ENCODE measurements around the gene DEAF1. TPM values are rescaled to one million over a fixed set of nuclear protein-coding genes. Genes with fewer than 3 reads are reported as not detected.
A peak's percentile ranks its signal among the peaks of the same experiment; 100 is the strongest.

The DEAF1 gene
- total and polyA plus RNA-seq, 10 of the 15 experiments (the other 5 are each of a cell fraction or from before 2014, with no cell fraction given) = 0.68 to 51.3 (median 25.9) TPM

- Histone ChIP-seq H4K20me1 (ENCODE audit: control insufficient read depth, insufficient read depth) (no peaks in the 10 kb centered on the region; the same call in 1 of the 2 replicates), H3K79me2 (ENCODE audit: control insufficient read depth, insufficient read depth, low read length) (no peaks in the 10 kb centered on the region), H3K4me3 (no peak overlapping the region), H3K4me1 (ENCODE audit: control insufficient read depth, insufficient read depth, low read length) (peaks cover 6% of the 10 kb centered on the region), H2AFZ (ENCODE audit: control insufficient read depth, low read depth, low read length) (no peak overlapping the region), H3K36me3 (ENCODE audit: control insufficient read depth in 2 of 2, insufficient read depth in 2 of 2, low read length in 1 of 2) (no peaks in the 10 kb centered on the region), H3K9me3 (replicated peaks; ENCODE audit: control insufficient read depth, insufficient read depth, low read length) (no peaks in the 10 kb centered on the region), H3K27ac (ENCODE audit: control insufficient read depth, insufficient read depth) (no peak overlapping the region), H3K9ac (ENCODE audit: control insufficient read depth, insufficient read depth, low read length) (no peak overlapping the region), H3K27me3 (replicated peaks in 1 of 2; ENCODE audit: control insufficient read depth in 2 of 2, insufficient read depth in 2 of 2, low read length in 1 of 2) (no peaks in the 10 kb centered on the region), H3K4me2 (ENCODE audit: control insufficient read depth, insufficient read depth) (no peak overlapping the region)
- peak; percentile 89 for ATAC-seq
- CTCF ChIA-PET = interaction anchor here (0.6 to 8.6 kb wide), 7 partner anchors 13 to 173 kb away, joined by 3 to 127 read pairs (median 3); partner anchors contain the start of genes DEAF1 and TMEM80
- SMC1A ChIA-PET (ENCODE audit: uncharacterized antibody, unreplicated experiment) = interaction anchor here (2.0 to 2.7 kb wide), 2 partner anchors 31 to 173 kb away, joined by 6 to 8 read pairs; no protein-coding TSS in a partner anchor
- POLR2A ChIA-PET = no interaction called here
- FAIRE-seq = peak; percentile 74
- in situ Hi-C loops (cut with MboI) = loop anchor here (10.0 kb wide), 1 partner anchor 63 kb away; no protein-coding TSS in a partner anchor
- RAD21 ChIA-PET (ENCODE audit: unreplicated experiment) = interaction anchor here (1.0 to 2.6 kb wide), 2 partner anchors 68 to 172 kb away, joined by 4 to 14 read pairs; no protein-coding TSS in a partner anchor
- 20% methylated on average over 30 of the region's 31 CpGs for WGBS (ENCODE audit: insufficient coverage, insufficient replicate concordance, low lambda C conversion rate, missing lambda C conversion rate)
- intact Hi-C loops (cut with micrococcal nuclease; ENCODE audit: unreplicated experiment) = loop anchor here (1.0 kb wide), 1 partner anchor 37 kb away; no protein-coding TSS in a partner anchor
- DNase-seq (ENCODE audit: low read depth, low spot score) = no peak
- no TSS peak for BruUV-seq (replicated peaks)
- TF ChIP-seq PBX3 (IDR thresholded peaks at IDR 0.05; ENCODE audit: insufficient replicate concordance, low read depth, low read length) = peak; percentile 18
- peak in 1 of 2 experiments; percentile 87; a peak in 2 of 3 replicates for TF ChIP-seq EGR1 (IDR thresholded peaks at IDR 0.05; ENCODE audit: borderline replicate concordance in 1 of 2, low read depth in 2 of 2, low read length in 2 of 2)
- TF ChIP-seq ZNF592 (IDR thresholded peaks at IDR 0.05) = peak; percentile 85
- no peak for TF ChIP-seq SPI1 (IDR thresholded peaks at IDR 0.05; ENCODE audit: borderline replicate concordance, insufficient read depth, low read depth, low read length)
- TF ChIP-seq SUPT20H (IDR thresholded peaks at IDR 0.05; ENCODE audit: borderline replicate concordance, control insufficient read depth, low read depth, low read length) = no peak
- peak; percentile 53; the same call in 1 of the 2 replicates for TF ChIP-seq MAX (IDR thresholded peaks at IDR 0.05; ENCODE audit: low read depth, low read length)
- TF ChIP-seq POU2F2 (IDR thresholded peaks at IDR 0.05; ENCODE audit: borderline replicate concordance, low read depth, low read length) = peak; percentile 16; the same call in 1 of the 3 replicates
- peak; percentile 70 for TF ChIP-seq RAD21 (IDR thresholded peaks at IDR 0.05; ENCODE audit: insufficient read depth, low read depth, low read length)
- 0 out of 2 replicates have a peak, but pooled peaks have one; percentile 41 for TF ChIP-seq GATAD2B (conservative IDR thresholded peaks at IDR 0.05; ENCODE audit: low read depth)
- TF ChIP-seq RELB (IDR thresholded peaks at IDR 0.05; ENCODE audit: low read depth) = no peak
- TF ChIP-seq NR2F1 (conservative IDR thresholded peaks at IDR 0.05) = peak; percentile 61; the same call in 1 of the 2 replicates
- 0 out of 2 replicates have a peak, but pooled peaks have one; percentile 36 for TF ChIP-seq LARP7 (IDR thresholded peaks at IDR 0.05)
- no peak for TF ChIP-seq MYC (IDR thresholded peaks at IDR 0.05; ENCODE audit: insufficient read depth, insufficient read length, insufficient replicate concordance, low read length, severe bottlenecking)
Observed at GRCh38 chr11:727859-728748, 33.1 kb upstream of the DEAF1 start.

Data from GM12878 (cell line).